Astrocyte of the cerebellum (primary cell): ENCODE data around the gene ASIC1.

Source experiments
- DNase-seq: peaks from one replicate; pipeline ENCODE4 v3.0.0-alpha.2; 2011; ENCODE audit warnings: low read depth
- H3K4me3 ChIP-seq: 2 replicates; pipeline ENCODE4 v1.5.1; 2011; ENCODE audit warnings: mild to moderate bottlenecking, low read depth, low read length, moderate library complexity
- in situ Hi-C: cut with HindIII; loops from 2 replicates; pipeline ENCODE4 v1.10.0; 2017; ENCODE audit warnings: low sequenced_read_pairs
- TF ChIP-seq, protein P1 (sequence below): IDR thresholded peaks from 2 replicates; pipeline ENCODE4 v1.5.1; 2012; ENCODE audit warnings: low read length, low read depth, moderate library complexity, mild to moderate bottlenecking; ENCODE audit errors: missing control alignments

The ASIC1 gene

DNA sequence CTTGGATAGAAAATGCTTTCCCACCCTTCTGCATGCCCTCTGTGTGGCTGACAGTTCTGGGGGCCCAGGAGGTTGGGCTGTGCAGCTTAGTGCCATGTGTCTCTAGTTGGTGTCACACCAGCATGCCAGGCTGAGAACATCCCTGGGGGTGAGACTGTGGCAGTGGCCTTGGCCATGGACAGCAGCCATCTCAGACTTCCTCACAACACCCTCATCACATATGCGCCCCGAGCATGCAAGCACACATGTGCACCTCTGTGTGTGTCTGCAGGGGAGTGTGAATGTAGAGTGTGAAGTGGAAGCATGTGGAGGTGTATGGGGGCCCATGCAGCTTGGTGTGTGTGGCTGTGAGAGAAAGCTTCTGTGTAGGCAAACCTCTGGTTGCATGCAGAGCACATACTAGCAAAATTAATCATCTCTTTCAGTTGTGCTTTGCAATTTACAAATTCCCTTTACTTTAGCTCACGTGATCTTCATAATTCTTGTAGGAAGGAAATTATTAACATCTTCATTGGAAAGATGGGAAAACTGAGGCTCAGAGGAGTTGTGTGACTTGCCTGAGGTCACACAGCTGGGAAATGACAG, 8.4 kb downstream of the ASIC1 start:
- H3K4me3 ChIP-seq = no peak overlapping the region
- TF ChIP-seq, protein P1, sequence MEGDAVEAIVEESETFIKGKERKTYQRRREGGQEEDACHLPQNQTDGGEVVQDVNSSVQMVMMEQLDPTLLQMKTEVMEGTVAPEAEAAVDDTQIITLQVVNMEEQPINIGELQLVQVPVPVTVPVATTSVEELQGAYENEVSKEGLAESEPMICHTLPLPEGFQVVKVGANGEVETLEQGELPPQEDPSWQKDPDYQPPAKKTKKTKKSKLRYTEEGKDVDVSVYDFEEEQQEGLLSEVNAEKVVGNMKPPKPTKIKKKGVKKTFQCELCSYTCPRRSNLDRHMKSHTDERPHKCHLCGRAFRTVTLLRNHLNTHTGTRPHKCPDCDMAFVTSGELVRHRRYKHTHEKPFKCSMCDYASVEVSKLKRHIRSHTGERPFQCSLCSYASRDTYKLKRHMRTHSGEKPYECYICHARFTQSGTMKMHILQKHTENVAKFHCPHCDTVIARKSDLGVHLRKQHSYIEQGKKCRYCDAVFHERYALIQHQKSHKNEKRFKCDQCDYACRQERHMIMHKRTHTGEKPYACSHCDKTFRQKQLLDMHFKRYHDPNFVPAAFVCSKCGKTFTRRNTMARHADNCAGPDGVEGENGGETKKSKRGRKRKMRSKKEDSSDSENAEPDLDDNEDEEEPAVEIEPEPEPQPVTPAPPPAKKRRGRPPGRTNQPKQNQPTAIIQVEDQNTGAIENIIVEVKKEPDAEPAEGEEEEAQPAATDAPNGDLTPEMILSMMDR = no peak
- DNase-seq = no peak
- in situ Hi-C loops = loop anchor here (5.0 kb wide), 2 partner anchors 36 to 99 kb away; partner anchors contain the start of gene GPD1

DNA sequence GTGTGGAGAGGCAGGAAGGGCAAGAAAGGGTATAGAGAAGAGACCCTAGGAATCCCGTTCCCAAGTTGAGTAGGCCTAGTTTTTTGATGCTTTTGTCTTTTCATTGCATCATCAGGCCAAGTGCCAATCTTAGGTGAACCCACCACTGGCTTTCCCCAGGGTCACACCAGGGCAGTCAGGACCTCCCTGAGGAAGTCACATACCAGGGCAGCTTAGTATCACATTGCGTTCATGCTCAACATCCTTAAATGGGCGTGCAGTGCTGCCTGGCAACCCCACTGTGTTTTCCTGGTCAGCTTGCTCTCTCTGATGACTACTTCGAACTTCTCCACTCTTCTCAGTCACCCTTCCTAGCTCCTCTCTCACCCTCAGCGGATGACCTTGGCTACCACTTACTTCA, 9.0 kb downstream of the ASIC1 start:
- in situ Hi-C loops = loop anchor here (5.0 kb wide), 2 partner anchors 36 to 99 kb away; partner anchors contain the start of gene GPD1
- TF ChIP-seq, protein P1 = no peak

DNA sequence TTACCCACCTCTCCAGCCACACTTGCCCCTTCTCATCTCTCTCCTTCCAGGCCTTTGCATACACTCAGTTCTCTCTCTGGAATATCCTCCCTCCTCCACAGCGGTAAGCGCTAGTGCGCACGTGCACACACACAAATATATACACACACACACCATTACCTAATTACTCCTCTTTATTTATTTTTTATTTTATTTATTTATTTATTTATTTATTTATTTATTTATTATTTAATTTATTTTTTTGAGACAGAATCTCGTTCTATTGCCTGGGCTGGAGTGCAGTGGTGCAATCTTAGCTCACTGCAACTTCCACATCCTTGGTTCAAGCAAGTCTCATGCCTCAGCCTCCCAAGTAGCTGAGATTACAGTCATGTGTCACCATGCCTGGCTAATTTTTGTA, 11.7 kb downstream of the ASIC1 start:
- no peak for DNase-seq
- H3K4me3 ChIP-seq = no peak overlapping the region
- TF ChIP-seq, protein P1 = no peak
- in situ Hi-C loops = loop anchor here (5.0 kb wide), 2 partner anchors 33 to 102 kb away; partner anchors contain the start of gene GPD1

More for the DNA sequence above, 9.0 kb downstream of the ASIC1 start:
- H3K4me3 ChIP-seq = no peak overlapping the region
- DNase-seq = no peak

DNA sequence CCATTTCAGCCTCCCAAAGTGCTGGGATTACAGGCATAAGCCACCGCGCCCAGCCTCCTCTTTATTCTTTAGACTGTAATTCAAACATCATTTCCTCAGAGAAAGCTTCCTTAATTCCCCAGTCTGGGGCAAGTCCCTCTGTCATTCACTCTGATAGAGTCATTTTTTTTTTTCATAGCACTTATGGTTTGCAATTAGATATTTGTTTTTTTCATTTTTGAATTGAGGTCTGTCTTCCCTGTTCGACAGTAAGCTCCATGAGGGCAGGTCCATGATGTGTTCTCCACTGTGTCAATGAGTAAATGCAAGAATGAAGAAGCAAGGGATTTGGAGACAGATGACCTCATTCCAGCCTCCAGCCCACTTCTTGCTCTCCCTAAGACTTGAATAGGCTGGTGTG, 12.1 kb downstream of the ASIC1 start:
- DNase-seq = no peak
- TF ChIP-seq, protein P1 = no peak
- in situ Hi-C loops = loop anchor here (5.0 kb wide), 2 partner anchors 33 to 102 kb away; partner anchors contain the start of gene GPD1
- no peak overlapping the region for H3K4me3 ChIP-seq

DNA sequence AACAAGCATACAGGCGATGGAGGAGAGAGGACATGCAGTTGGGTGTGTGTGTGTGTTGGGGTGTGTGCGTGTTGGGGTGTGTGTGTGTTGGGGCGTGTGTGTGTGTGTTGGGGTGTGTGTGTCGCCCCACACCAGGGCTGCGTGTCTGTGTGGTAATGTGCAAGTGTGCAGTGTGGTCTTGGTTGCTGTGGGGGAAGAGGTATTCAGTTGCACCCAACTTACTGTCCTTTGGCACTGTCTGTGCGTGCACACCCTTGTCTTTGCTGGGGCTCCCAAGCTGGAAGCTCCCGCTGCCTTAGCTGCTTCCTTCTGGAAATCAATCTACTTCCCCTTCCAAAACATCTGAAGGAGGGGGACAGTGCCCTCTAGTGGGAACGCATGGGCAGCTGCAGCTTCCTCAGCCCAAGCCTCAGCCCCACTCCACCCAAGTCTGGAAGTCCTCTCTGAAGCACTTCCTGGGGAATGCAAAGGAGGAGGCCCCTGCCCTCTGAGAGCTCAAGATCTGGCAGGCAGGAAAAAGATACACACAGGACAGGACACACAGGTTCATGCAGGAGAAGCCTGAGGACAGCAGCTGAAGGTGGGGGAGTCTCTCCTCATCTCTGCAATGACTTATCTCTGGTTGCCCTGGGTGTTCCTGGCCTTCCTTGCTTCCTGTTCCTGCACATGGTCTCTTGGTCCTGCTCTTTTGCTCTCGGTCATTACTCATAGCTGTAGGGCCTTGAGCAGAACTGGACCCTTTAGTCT, 13.1 kb downstream of the ASIC1 start:
- H3K4me3 ChIP-seq = no peak overlapping the region
- in situ Hi-C loops = no loop called here
- TF ChIP-seq, protein P1 = peak; percentile 96
- DNase-seq = peak; percentile 74

DNA sequence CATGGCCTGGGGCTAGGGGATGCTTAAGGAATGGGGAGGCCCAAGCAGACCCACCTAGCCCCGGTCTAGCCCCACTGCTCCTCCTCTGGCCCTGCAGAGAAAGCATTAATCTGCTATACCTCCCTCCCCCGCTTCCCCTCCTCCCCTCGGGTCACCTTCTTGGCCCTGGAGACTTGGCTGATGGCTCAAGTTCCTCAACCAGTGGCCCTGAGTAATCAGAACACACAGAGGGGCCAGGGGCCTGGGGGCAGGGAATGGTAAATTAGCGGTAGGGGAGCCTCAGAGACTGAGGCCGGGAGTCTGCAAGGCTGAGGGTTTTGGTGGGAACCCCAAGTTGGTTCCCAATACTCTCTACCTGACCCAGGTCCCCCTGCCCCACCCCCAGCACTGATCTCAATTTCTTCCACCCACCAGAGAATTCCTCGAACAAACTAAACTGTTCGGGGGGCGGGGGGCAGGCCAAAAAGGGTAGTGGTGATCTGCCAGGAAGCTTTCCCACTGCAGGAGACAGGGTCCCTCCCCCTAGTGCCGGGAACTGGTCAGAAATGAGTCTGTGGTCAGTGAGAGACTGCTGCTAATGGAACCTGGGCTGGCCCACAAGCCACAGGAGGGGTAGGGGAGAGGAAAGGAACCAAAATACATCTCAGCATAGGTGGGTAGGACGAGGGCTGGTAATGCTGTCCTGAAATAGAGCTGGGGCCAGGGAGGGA, 15.0 kb downstream of the ASIC1 start:
- no peak for DNase-seq
- no peak overlapping the region for H3K4me3 ChIP-seq
- TF ChIP-seq, protein P1 = no peak
- in situ Hi-C loops = no loop called here
